GM08714 (cell line): ENCODE measurements around the gene PDGFD.

Experiments used
- H3K4me3 ChIP-seq: fragments of 200-500 bp; sonication (Bioruptor generic); 2 replicates; pipeline ENCODE4 v1.5.1; 2014; ENCODE audit warnings: mild to moderate bottlenecking, low read length, inconsistent platforms
- ZNF274 ChIP-seq: IDR thresholded peaks from 2 replicates; pipeline ENCODE4 v1.6.1; 2012; ENCODE audit warnings: mild to moderate bottlenecking, low read depth, low read length

Gene PDGFD

GRCh38 chr11:103893371-103893770 lies 270.6 kb downstream of the PDGFD start:
- H3K4me3 ChIP-seq = no peak overlapping the region
- TF ChIP-seq ZNF274 = no peak

GRCh38 chr11:103892603-103893002 lies 271.3 kb downstream of the PDGFD start:
- no peak overlapping the region for H3K4me3 ChIP-seq
- no peak for TF ChIP-seq ZNF274

- no peak for TF ChIP-seq ZNF274
- no peak overlapping the region for H3K4me3 ChIP-seq
Observed at GRCh38 chr11:103890654-103891053, 273.3 kb downstream of the PDGFD start.

- no peak overlapping the region for H3K4me3 ChIP-seq
- TF ChIP-seq ZNF274 = no peak
Observed at GRCh38 chr11:103889679-103890078, 274.3 kb downstream of the PDGFD start.

GRCh38 chr11:103888541-103888951 lies 275.4 kb downstream of the PDGFD start:
- H3K4me3 ChIP-seq = no peak overlapping the region
- no peak for TF ChIP-seq ZNF274

- TF ChIP-seq ZNF274 = no peak
- no peak overlapping the region for H3K4me3 ChIP-seq
Observed at GRCh38 chr11:103887001-103887658, 276.8 kb downstream of the PDGFD start.

GRCh38 chr11:103883856-103884255 lies 280.1 kb downstream of the PDGFD start:
- no peak overlapping the region for H3K4me3 ChIP-seq
- TF ChIP-seq ZNF274 = no peak

- TF ChIP-seq ZNF274 = no peak
Observed at GRCh38 chr11:103883291-103883690, 280.7 kb downstream of the PDGFD start.

GRCh38 chr11:103881584-103881983 lies 282.4 kb downstream of the PDGFD start:
- TF ChIP-seq ZNF274 = no peak
- no peak overlapping the region for H3K4me3 ChIP-seq

More at GRCh38 chr11:103883291-103883690, 280.7 kb downstream of the PDGFD start:
- no peak overlapping the region for H3K4me3 ChIP-seq

- H3K4me3 ChIP-seq = no peak overlapping the region
- TF ChIP-seq ZNF274 = no peak
Observed at GRCh38 chr11:103880968-103881367, 283.0 kb downstream of the PDGFD start.

- H3K4me3 ChIP-seq = no peak overlapping the region
- TF ChIP-seq ZNF274 = no peak
Observed at GRCh38 chr11:103878646-103879045, 285.3 kb downstream of the PDGFD start.

- H3K4me3 ChIP-seq = no peak overlapping the region
- TF ChIP-seq ZNF274 = no peak
Observed at GRCh38 chr11:103877221-103877620, 286.7 kb downstream of the PDGFD start.

- no peak for TF ChIP-seq ZNF274
- H3K4me3 ChIP-seq = no peak overlapping the region
Observed at GRCh38 chr11:103875855-103876510, 288.0 kb downstream of the PDGFD start.

- no peak overlapping the region for H3K4me3 ChIP-seq
- TF ChIP-seq ZNF274 = no peak
Observed at GRCh38 chr11:103872748-103873147, 291.2 kb downstream of the PDGFD start.

- no peak for TF ChIP-seq ZNF274
- H3K4me3 ChIP-seq = no peak overlapping the region
Observed at GRCh38 chr11:103871923-103872551, 291.9 kb downstream of the PDGFD start.

- no peak overlapping the region for H3K4me3 ChIP-seq
- TF ChIP-seq ZNF274 = no peak
Observed at GRCh38 chr11:103870821-103871309, 293.1 kb downstream of the PDGFD start.
